ENCODE results near the gene KCNQ2.

KCNQ2 gene

DNA sequence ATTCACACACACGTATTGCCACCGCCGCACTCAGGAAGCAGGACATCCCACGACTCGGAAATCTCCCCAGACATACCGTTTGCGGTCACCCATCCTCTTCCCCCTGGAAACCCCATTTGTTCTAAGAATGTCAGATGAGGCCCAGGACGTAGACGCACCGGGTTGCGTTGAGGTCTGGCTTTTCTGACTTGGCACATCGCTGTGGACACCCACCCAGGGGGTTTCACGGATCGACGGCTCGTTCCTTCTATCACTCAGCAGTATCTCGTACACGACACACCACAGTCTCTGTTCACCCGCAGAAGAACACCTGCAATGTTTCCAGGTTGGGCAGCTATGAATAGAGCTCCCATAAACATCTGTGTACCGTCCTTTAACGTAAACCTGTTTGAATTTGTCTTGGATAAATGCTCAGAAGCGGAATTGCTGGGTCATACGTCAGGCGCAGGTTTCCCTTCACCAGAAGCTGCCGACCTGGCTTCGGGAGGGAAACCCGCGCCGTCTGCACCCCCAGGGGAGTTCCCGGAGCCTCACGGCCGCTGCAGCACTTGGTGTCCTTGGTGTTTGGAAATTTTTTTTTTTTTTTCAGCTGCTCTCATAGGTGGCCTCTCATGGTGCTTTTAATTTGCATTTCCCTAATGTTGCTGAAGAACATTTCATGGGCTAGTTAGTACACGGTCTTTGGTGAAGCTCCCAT lies 35.8 kb upstream of the KCNQ2 start:
- TF ChIP-seq CTCF (conservative IDR thresholded peaks at IDR 0.05; ENCODE audit: control insufficient read depth, insufficient read depth, low read depth, low read length), result no peak
- no peak for DNase-seq (ENCODE audit: low read depth)
- H3K4me3 ChIP-seq (ENCODE audit: control insufficient read depth, low read depth, low read length), result no peak overlapping the region

GRCh38 chr20:63507083-63507743 lies 34.8 kb upstream of the KCNQ2 start:
- DNase-seq (ENCODE audit: low read depth), result no peak
- TF ChIP-seq CTCF (conservative IDR thresholded peaks at IDR 0.05; ENCODE audit: control insufficient read depth, insufficient read depth, low read depth, low read length), result no peak
- H3K4me3 ChIP-seq (ENCODE audit: control insufficient read depth, low read depth, low read length), result no peak overlapping the region

GRCh38 chr20:63505723-63506122 lies 33.3 kb upstream of the KCNQ2 start:
- no peak overlapping the region for H3K4me3 ChIP-seq (ENCODE audit: control insufficient read depth, low read depth, low read length)
- no peak for DNase-seq (ENCODE audit: low read depth)
- TF ChIP-seq CTCF (conservative IDR thresholded peaks at IDR 0.05; ENCODE audit: control insufficient read depth, insufficient read depth, low read depth, low read length), result no peak

DNA sequence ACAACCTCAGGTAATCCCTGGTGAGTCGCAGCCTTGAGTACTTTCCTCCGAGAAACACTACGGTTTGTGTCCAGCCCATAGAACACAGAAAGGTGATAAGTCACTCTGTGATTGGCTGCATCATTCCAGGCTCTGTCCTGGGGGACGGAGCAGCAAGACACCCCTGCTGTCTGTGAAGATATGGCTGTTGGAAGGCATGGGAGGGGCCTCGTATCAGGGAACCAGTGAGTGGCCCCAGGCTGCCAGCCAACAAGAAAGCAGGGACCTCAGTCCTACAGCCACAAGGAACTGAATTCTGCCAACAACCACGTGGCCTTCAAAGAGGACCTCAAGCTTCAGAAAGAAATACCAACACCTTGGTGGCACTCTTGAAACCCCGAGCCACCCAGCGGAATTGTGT lies 32.8 kb upstream of the KCNQ2 start:
- no peak for TF ChIP-seq CTCF (conservative IDR thresholded peaks at IDR 0.05; ENCODE audit: control insufficient read depth, insufficient read depth, low read depth, low read length)
- H3K4me3 ChIP-seq (ENCODE audit: control insufficient read depth, low read depth, low read length), result no peak overlapping the region
- no peak for DNase-seq (ENCODE audit: low read depth)

DNA sequence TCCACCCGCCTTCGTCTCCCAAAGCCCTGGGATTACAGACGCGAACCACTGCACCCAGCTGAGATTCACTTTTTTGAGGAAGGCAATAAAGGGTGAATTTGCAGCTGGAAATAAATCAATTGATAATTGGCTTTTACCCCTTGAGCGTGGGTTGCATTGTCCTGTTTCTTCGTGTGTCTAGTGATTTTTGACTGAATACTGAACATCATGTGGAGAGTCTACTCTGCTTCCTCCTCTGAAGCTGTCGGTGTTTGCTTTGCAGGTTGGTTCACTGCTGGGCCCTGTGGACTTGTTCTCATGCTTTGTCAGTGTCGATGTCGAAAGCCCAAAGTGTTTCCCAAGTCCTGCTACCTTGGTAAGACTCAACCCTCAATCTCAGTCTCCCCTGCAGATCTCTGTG lies 32.2 kb upstream of the KCNQ2 start:
- no peak for TF ChIP-seq CTCF (conservative IDR thresholded peaks at IDR 0.05; ENCODE audit: control insufficient read depth, insufficient read depth, low read depth, low read length)
- no peak overlapping the region for H3K4me3 ChIP-seq (ENCODE audit: control insufficient read depth, low read depth, low read length)
- DNase-seq (ENCODE audit: low read depth), result no peak

GRCh38 chr20:63503524-63503923 lies 31.1 kb upstream of the KCNQ2 start:
- no peak overlapping the region for H3K4me3 ChIP-seq (ENCODE audit: control insufficient read depth, low read depth, low read length)

More at GRCh38 chr20:63503524-63503923, 31.1 kb upstream of the KCNQ2 start:
- TF ChIP-seq CTCF (conservative IDR thresholded peaks at IDR 0.05; ENCODE audit: control insufficient read depth, insufficient read depth, low read depth, low read length), result no peak
- DNase-seq (ENCODE audit: low read depth), result no peak

Data from fibroblast of mammary gland (primary cell).